GM06990 (cell line): ENCODE measurements around the gene DGAT2L6.
A peak's percentile ranks its signal among the peaks of the same experiment; 100 is the strongest.

Source experiments
- DNase-seq: peaks from one replicate; pipeline ENCODE4 v3.0.0-alpha.2; 2011; ENCODE audit not compliant: insufficient read length; ENCODE audit errors: extremely low read depth
- H3K27me3 ChIP-seq: replicated peaks from 2 replicates; pipeline ENCODE4 v1.6.0; 2011; ENCODE audit warnings: low read length; ENCODE audit not compliant: control insufficient read depth, insufficient read depth
- H3K36me3 ChIP-seq: 2 replicates; pipeline ENCODE4 v1.5.1; 2011; ENCODE audit warnings: low read length; ENCODE audit not compliant: control insufficient read depth, insufficient read depth
- H3K4me3 ChIP-seq: replicated peaks from 2 replicates; pipeline ENCODE4 v1.5.1; 2011; ENCODE audit warnings: low read depth, mild to moderate bottlenecking, control low read depth, low read length
- CTCF ChIP-seq: IDR thresholded peaks from 2 replicates; pipeline ENCODE4 v1.5.1; 2011; ENCODE audit warnings: low read length, control low read depth, mild to moderate bottlenecking, inconsistent platforms; ENCODE audit not compliant: insufficient read depth, poor library complexity, severe bottlenecking

The DGAT2L6 gene

GRCh38 chrX:70133303-70134115, 43.8 kb upstream of the DGAT2L6 start, which contains the start of gene IGBP1:
Gene IGBP1, plus strand, starts transcription at chrX:70133447. Its CDS starts 501 bp downstream, at chrX:70133948.
- TF ChIP-seq CTCF: peak; percentile 67
- H3K4me3 ChIP-seq: peak within 1 kb of the TSS; percentile 87
- H3K36me3 ChIP-seq: no peaks in the 10 kb centered on the region
- DNase-seq: peak; percentile 82
- no peaks in the 10 kb centered on the region for H3K27me3 ChIP-seq

- Histone ChIP-seq H3K27me3 (no peaks in the 10 kb centered on the region), H3K36me3 (no peaks in the 10 kb centered on the region), H3K4me3 (peak overlapping the region; percentile 87)
- no peak for TF ChIP-seq CTCF
- no peak for DNase-seq
Observed at GRCh38 chrX:70134116-70134477, 43.2 kb upstream of the DGAT2L6 start.

- TF ChIP-seq CTCF: no peak
- Histone ChIP-seq H3K36me3 (no peaks in the 10 kb centered on the region), H3K27me3 (no peaks in the 10 kb centered on the region), H3K4me3 (no peak overlapping the region)
- no peak for DNase-seq
Observed at GRCh38 chrX:70138622-70139021, 38.7 kb upstream of the DGAT2L6 start.

- DNase-seq: no peak
- H3K36me3 ChIP-seq: no peaks in the 10 kb centered on the region
- no peaks in the 10 kb centered on the region for H3K27me3 ChIP-seq
- no peak overlapping the region for H3K4me3 ChIP-seq
- no peak for TF ChIP-seq CTCF
Observed at GRCh38 chrX:70139736-70140135, 37.5 kb upstream of the DGAT2L6 start.

GRCh38 chrX:70141373-70141772, 35.9 kb upstream of the DGAT2L6 start:
- H3K27me3 ChIP-seq: no peaks in the 10 kb centered on the region
- no peak for DNase-seq

More at GRCh38 chrX:70141373-70141772, 35.9 kb upstream of the DGAT2L6 start:
- no peak overlapping the region for H3K4me3 ChIP-seq
- no peak for TF ChIP-seq CTCF
- H3K36me3 ChIP-seq: no peaks in the 10 kb centered on the region
